NCI-H1436 (cell line): ENCODE measurements around the gene SERPINB5.
A peak's percentile ranks its signal among the peaks of the same experiment; 100 is the strongest.
"Not testable (repeated sequence)": the region's sequence is repeated elsewhere in the genome, so short reads cannot be mapped to it uniquely, and the experiment has no call there.

Experiments used
- DNase-seq: peaks from one replicate; lab custom pipeline; 2025; lab: John Stamatoyannopoulos, UW

SERPINB5 gene

GRCh38 chr18:63476668-63477067 is at the start of gene SERPINB5:
SERPINB5 (plus strand) TSS chr18:63476958; CDS start chr18:63484429, 7,471 bp downstream.
- DNase-seq = peak; percentile 35

DNA sequence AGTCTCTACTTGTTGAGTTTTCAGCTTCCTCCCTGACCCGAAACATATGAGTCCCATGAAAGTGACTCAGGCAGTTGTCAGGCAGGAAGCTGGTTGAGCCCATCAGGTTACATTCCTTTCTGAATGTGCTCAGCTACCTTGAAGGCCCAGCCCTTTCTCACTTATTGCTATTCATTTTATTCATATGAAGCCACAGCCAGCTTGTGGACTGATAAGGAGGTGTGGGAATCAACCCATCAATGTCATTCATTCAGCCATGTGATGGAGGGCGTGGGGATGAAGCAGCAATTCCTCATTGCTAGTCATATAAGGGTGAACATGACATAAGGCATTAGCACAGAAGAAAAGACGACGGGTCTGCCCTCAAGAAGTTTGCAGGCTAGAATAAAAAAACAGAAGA is 49.2 kb upstream of the SERPINB5 start:
- DNase-seq = no peak

DNA sequence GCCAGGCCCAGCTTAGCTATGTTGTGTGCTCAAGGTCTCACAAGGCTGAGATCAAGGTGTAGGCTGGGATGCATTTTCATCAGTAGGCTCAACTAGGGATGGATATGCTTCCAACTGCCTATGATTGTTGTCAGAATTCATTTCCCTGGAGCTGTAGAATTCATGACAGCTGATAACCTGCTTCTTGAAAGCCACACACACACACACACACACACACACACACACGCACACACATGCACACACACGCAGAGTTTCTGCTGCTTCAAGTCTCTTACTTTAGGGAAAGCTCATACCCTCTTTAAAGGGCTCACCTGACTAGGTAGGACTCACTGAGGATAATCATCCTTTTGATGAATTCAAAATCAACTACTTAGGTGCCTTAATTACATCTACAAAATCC is 46.2 kb upstream of the SERPINB5 start:
- no peak for DNase-seq

DNA sequence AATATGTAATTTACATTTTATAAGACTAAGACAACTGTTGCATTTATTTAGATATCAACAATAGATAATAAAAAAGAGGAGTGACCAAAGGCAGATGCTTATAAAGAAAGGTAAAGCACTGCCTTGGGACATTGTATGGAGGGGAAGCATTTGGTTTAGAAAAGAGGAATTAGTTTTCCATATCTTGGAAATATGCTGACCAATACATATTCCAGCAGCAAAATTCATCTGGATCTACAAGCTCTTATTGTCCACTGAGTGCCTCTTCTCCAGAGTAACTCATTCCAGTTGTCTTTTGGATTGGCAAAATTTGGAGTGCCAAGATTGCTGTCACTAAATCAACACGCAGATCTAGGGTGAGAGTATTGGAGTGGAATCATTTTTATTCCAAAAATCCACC is 45.6 kb upstream of the SERPINB5 start:
- DNase-seq = no peak

DNA sequence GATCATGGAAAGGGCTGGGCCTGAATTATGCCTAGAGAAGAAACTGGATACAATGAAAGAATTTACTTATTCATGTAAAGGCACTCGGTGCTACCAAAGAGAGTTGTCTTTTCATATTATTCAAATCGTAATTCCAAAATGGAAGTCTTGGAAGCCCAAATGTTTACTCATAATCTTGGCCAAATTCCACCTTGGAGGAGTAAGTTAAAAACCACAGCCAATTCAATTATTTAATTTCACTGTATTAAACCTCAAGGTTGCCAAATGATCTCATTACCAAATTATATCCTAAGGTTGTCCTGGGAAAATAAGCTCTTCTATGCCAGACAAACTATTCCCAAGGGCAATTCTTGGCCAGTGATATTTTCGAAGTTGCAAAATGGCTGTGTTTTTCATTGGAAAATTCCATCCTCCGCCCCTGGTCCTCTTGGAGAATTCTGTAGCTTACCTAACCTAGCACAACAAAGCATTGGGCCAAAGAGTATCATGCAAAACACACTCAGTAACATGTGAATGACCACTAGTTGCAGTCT is 43.4 kb upstream of the SERPINB5 start:
- no peak for DNase-seq

DNA sequence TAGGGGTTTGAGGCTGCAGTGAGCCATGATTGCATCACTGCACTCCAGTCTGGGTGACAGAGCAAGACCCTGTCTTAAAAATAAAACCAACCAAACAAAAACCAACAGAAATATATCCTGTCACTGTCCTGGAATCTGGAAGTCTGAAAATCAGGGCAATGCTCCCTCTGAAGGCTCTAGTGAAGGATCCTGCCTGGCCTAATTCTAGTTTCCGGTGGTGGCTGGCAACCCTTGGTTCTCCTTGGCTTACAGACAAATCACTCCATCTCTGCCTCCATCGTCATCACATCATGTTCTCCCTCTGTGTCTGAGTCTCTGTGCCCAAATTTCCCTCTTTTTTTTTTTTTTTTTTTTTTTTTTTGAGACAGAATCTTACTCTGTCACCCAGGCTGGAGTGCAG is 38.6 kb upstream of the SERPINB5 start:
- no peak for DNase-seq

GRCh38 chr18:63439334-63439733 is 37.4 kb upstream of the SERPINB5 start:
- DNase-seq = peak; percentile 42

GRCh38 chr18:63440219-63440618 is 36.5 kb upstream of the SERPINB5 start:
- no peak for DNase-seq

- DNase-seq = no peak
Observed at GRCh38 chr18:63440881-63441280, 35.9 kb upstream of the SERPINB5 start.

DNA sequence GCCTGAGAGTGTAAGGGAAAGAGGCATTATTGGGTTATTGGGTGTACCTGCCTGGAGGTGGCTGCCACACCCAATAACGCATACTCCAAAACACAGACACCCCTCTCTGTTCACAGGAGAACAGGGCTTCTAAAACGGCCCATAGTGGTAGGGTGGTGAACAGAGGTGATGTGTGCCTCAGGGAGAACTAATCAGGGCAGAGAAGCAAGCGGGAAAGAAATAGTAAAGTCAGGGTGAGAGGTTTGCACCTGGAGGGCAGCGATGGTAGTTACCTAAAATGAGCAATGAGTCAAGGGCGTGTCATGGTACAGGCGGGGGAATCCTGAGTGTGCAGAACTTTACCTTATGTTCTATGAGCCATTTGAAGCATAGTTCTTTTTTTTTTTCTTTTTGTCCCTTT is 32.9 kb upstream of the SERPINB5 start:
- DNase-seq = no peak

GRCh38 chr18:63444580-63444979 is 32.2 kb upstream of the SERPINB5 start:
- DNase-seq = no peak

- DNase-seq = no peak
Observed at GRCh38 chr18:63445037-63445436, 31.7 kb upstream of the SERPINB5 start.

DNA sequence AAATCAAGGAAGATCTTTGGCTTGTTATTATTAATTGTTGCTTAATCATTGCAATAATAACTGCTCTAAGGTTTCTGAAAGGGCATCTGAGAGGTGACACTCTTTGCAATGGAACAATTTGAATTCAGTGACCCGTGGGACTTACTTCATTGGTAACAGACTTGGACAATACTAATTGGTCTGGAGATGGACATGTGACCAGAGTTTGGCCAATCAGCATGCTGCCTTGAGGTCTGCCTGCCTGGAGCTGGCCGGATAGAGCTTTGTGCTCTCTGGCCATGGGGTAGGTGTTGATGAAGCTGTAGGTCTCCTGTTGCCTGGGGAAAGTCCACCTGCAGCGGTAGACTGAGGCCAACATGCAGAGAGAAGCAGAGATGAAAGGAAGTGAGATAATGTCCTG is 30.5 kb upstream of the SERPINB5 start:
- DNase-seq = no peak

GRCh38 chr18:63447066-63447465 is 29.7 kb upstream of the SERPINB5 start:
- DNase-seq = no peak

DNA sequence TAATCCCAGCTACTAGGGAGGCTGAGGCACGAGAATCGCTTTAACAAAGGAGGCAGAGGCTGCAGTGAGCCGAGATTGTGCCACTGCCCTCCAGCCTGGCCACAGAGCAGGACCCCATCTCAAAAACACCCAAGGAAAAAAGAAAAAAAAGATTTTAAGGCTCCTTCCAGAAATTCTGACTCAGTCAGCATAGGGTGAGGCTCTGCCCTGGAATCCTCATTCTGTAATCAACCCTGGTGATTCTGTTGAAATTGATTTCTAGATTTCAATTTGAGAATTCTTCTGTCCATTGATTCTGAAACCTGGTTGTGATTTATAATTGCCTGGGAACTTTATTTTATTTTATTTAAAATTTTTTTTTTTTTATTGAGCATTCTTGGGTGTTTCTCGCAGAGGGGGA is 27.3 kb upstream of the SERPINB5 start:
- no peak for DNase-seq

DNA sequence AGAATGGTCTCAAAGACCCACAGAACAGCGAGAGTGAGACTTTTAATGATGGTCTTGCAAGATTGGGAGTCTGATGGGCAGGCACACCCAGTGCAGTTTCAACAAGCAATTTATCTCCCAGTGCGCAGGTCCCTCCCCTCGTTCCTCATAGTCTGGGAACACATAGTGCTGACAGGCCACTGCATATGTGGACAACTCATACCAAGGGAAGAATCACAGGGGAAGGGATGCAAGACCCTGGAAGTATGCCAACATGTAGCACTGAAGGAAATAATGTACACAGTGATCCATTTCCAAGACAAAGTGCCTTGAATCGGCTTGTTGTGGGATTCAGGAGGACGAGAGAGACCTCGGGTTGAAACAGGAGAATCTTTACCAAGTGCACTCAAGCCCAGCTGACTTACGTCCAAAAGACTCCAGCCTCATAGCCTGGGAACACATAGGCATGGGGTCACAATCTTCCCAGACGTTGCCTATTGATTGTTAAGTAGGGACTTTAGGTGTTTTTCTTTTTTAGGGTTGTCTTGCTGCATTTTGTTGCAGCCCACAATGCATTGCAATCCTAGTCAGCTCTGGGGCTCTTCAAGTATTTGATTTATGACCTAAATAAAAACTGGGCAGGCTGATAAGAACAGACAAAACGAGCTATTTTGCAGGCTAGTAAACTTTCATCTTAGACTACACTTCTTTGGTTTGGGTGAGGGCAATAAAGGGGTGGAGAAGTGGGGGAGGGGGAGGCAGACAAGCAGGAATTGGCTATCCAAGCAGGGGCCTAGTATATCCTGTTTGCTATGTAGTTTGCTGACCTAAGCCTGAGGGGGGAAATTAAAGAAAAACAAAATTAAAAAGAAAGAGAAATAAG is 24.7 kb upstream of the SERPINB5 start:
- no peak for DNase-seq

GRCh38 chr18:63452751-63453150 is 24.0 kb upstream of the SERPINB5 start:
- DNase-seq = not testable (repeated sequence)

DNA sequence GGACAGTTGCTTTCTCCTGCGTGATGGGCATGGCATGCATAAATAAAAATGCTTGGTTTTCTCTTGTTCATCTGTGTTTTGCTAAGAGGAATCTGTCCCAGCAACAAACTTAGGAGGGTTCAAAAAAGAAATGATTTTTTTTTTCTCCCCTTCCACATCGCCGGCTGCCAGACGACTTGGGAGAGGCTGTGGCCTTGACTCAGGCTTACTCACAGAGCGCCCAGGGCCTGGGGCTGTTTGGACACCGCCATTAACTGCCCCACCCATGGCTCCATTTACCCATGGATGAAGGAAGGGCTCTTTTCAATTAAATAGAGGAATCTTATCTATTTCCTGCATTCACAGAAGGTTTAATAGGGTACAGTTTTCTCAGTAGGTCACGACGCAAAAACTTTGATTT is 22.3 kb upstream of the SERPINB5 start:
- DNase-seq = no peak

- no peak for DNase-seq
Observed at GRCh38 chr18:63457977-63458376, 18.8 kb upstream of the SERPINB5 start.

DNA sequence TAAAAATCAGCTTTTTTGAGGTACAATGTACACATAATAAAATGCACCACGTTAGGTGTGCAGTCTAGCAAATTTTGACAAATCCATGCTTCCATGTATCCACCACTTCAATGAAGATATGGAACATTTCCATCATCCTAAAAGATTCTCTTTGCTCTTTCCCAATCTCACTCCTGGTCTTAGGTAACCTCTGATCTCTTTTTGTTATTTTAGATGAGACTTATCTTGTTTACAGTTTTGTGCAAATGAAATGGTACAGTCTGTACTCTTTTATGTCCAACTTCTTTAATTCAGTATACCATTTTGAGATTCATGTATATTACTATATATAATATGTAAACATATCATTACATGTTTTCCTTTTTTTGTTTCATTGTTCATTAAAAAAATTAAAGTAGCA is 16.3 kb upstream of the SERPINB5 start:
- DNase-seq = no peak

GRCh38 chr18:63464434-63464833 is 12.3 kb upstream of the SERPINB5 start:
- DNase-seq = no peak

- no peak for DNase-seq
Observed at GRCh38 chr18:63465059-63465458, 11.7 kb upstream of the SERPINB5 start.

DNA sequence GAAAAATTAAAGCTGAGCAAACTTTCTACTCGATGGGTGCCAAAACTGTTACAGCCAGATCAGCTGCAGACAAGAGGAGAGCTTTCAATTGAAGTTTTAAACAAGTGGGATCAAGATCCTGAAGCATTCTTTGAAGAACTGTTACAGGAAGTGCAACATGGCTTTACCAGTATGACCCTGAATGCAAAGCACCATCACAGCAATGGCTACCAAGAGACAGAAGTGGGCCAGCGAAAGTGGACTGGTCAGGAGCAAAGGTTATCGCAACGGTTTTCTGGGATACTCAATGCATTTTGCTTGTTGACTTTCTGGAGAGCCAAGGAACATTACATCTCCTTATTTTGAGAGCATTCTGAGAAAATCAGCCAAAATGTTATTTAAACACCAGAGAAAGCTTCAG is 9.1 kb upstream of the SERPINB5 start:
- no peak for DNase-seq

DNA sequence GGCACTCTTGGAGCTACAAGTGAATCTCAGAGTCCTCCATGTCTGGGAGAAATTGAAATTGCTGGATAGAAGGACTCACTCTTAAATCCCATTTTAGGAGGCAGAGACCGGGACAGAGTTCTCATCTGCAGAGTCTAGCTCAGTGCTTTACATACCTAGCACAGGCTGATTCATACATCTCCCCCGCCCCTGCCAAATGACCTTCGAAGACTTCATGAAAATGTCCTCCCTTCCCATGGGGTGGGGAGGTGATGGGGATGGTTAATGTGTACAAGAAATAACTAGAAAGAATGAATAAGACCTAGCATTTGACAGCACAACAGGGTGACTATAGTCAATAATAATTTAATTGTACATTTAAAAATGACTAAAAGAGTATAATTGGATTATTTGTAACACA is 8.2 kb upstream of the SERPINB5 start:
- DNase-seq = no peak
